Suprapubic skin (tissue), 4 donors: ENCODE results near the gene ARMC2. TPM values are rescaled to one million over a fixed set of nuclear protein-coding genes. Genes with fewer than 3 reads are reported as not detected.

Experiments used
- DNase-seq, 2 donors: peaks; one replicate each; pipeline ENCODE4 v3.0.0-alpha.2; 2019; ENCODE audit warnings: low spot score in 2 of 2
- H3K27ac ChIP-seq: fragments of 200-600 bp; sonication (generic); one replicate; pipeline ENCODE4 v1.5.1; 2019
- H3K27me3 ChIP-seq: fragments of 200-600 bp; sonication (generic); one replicate; pipeline ENCODE4 v1.5.1; 2019
- H3K36me3 ChIP-seq: fragments of 200-600 bp; sonication (generic); one replicate; pipeline ENCODE4 v1.5.1; 2019
- H3K4me1 ChIP-seq: fragments of 200-600 bp; sonication (generic); one replicate; pipeline ENCODE4 v1.5.1; 2019
- H3K4me3 ChIP-seq: fragments of 200-600 bp; sonication (generic); one replicate; pipeline ENCODE4 v1.5.1; 2019; ENCODE audit warnings: mild to moderate bottlenecking
- H3K9me3 ChIP-seq: fragments of 200-600 bp; sonication (generic); one replicate; pipeline ENCODE4 v1.5.1; 2019
- CTCF ChIP-seq, 2 donors: fragments of 200-600 bp in 1 of 2; fragments of 450-650 bp in 1 of 2; sonication (generic) in 1 of 2; IDR thresholded peaks; one replicate each; pipeline ENCODE4 v1.5.1; 2016 to 2019; ENCODE audit warnings: antibody characterized with exemption in 2 of 2, mild to moderate bottlenecking in 1 of 2, moderate library complexity in 1 of 2
- EP300 ChIP-seq: sonication (generic); formaldehyde crosslinking; IDR thresholded peaks from one replicate; pipeline ENCODE4 v1.6.1; 2017; ENCODE audit warnings: antibody characterized with exemption
- POLR2A ChIP-seq, 2 donors: fragments of 450-650 bp; IDR thresholded peaks; one replicate each; pipeline ENCODE4 v1.6.1; 2017; ENCODE audit warnings: antibody characterized with exemption in 2 of 2, mild to moderate bottlenecking in 2 of 2, moderate library complexity in 2 of 2
- POLR2AphosphoS5 ChIP-seq, 3 donors: sonication (generic); formaldehyde crosslinking; IDR thresholded peaks; one replicate each; pipeline ENCODE4 v1.6.1; 2017; ENCODE audit warnings: antibody characterized with exemption in 3 of 3
- WGBS: methylation state at CpG from one replicate; pipeline ENCODE4 v1.1.5; 2018; 5-methylcytosine and 5-hydroxymethylcytosine counted together
- total RNA-seq, 4 donors: library from RNA; depleted of rRNA; stranded (reverse); fragments of >200 nt; gene quantifications; one replicate each; pipeline ENCODE4 v1.1.0, GENCODE V29; 2016

Gene ARMC2
- total RNA-seq, 4 donors from 2014 or later = 1.9 to 9.5 (median 3.6) TPM

GRCh38 chr6:108836061-108836460, 12.2 kb upstream of the ARMC2 start:
- TF ChIP-seq EP300 (no peak), POLR2A (IDR thresholded peaks at IDR 0.05) (no peak), POLR2AphosphoS5 (IDR thresholded peaks at IDR 0.05) (no peak), CTCF (IDR thresholded peaks at IDR 0.05) (no peak)
- 79% methylated on average over 3 of the region's 3 CpGs for WGBS
- Histone ChIP-seq H3K4me3 (no peak overlapping the region), H3K27me3 (no peaks in the 10 kb centered on the region), H3K4me1 (peaks cover 5% of the 10 kb centered on the region), H3K9me3 (no peaks in the 10 kb centered on the region), H3K27ac (no peak overlapping the region), H3K36me3 (no peaks in the 10 kb centered on the region)
- DNase-seq = no peak

- 79% methylated on average over 4 of the region's 4 CpGs for whole genome bisulfite sequencing
Observed at GRCh38 chr6:108837236-108837971, 10.8 kb upstream of the ARMC2 start.

GRCh38 chr6:108838101-108838717, 10.0 kb upstream of the ARMC2 start:
- no peak for DNase-seq
- no peaks in the 10 kb centered on the region for H3K36me3 ChIP-seq
- TF ChIP-seq EP300 = no peak
- TF ChIP-seq POLR2AphosphoS5 (IDR thresholded peaks at IDR 0.05) = no peak
- no peak for TF ChIP-seq POLR2A (IDR thresholded peaks at IDR 0.05)
- TF ChIP-seq CTCF (IDR thresholded peaks at IDR 0.05) = no peak
- no peaks in the 10 kb centered on the region for H3K4me1 ChIP-seq
- H3K27ac ChIP-seq = no peak overlapping the region
- H3K4me3 ChIP-seq = no peak overlapping the region
- WGBS = 57% methylated on average over 24 of the region's 24 CpGs
- no peaks in the 10 kb centered on the region for H3K9me3 ChIP-seq
- no peaks in the 10 kb centered on the region for H3K27me3 ChIP-seq

More at GRCh38 chr6:108837236-108837971, 10.8 kb upstream of the ARMC2 start:
- no peak for TF ChIP-seq CTCF (IDR thresholded peaks at IDR 0.05)
- TF ChIP-seq EP300 = no peak
- no peak for TF ChIP-seq POLR2A (IDR thresholded peaks at IDR 0.05)
- TF ChIP-seq POLR2AphosphoS5 (IDR thresholded peaks at IDR 0.05) = no peak
- no peaks in the 10 kb centered on the region for H3K36me3 ChIP-seq
- DNase-seq = no peak
- no peaks in the 10 kb centered on the region for H3K4me1 ChIP-seq
- H3K9me3 ChIP-seq = no peaks in the 10 kb centered on the region
- H3K27ac ChIP-seq = no peak overlapping the region
- no peaks in the 10 kb centered on the region for H3K27me3 ChIP-seq
- no peak overlapping the region for H3K4me3 ChIP-seq

GRCh38 chr6:108839083-108839642, 9.1 kb upstream of the ARMC2 start:
- no peak overlapping the region for H3K27ac ChIP-seq
- no peak for TF ChIP-seq EP300
- TF ChIP-seq CTCF (IDR thresholded peaks at IDR 0.05) = no peak
- no peak for TF ChIP-seq POLR2AphosphoS5 (IDR thresholded peaks at IDR 0.05)
- H3K36me3 ChIP-seq = no peaks in the 10 kb centered on the region
- H3K27me3 ChIP-seq = no peaks in the 10 kb centered on the region
- no peaks in the 10 kb centered on the region for H3K4me1 ChIP-seq
- WGBS = 73% methylated on average over 9 of the region's 9 CpGs
- H3K9me3 ChIP-seq = no peaks in the 10 kb centered on the region
- DNase-seq = no peak
- no peak overlapping the region for H3K4me3 ChIP-seq

GRCh38 chr6:108840919-108841318, 7.3 kb upstream of the ARMC2 start:
- Histone ChIP-seq H3K27me3 (no peaks in the 10 kb centered on the region), H3K4me1 (no peaks in the 10 kb centered on the region), H3K27ac (no peak overlapping the region), H3K9me3 (no peaks in the 10 kb centered on the region), H3K4me3 (no peak overlapping the region), H3K36me3 (no peaks in the 10 kb centered on the region)
- WGBS = 84% methylated on average over 4 of the region's 4 CpGs
- TF ChIP-seq POLR2A (IDR thresholded peaks at IDR 0.05) (no peak), POLR2AphosphoS5 (IDR thresholded peaks at IDR 0.05) (no peak), CTCF (IDR thresholded peaks at IDR 0.05) (no peak), EP300 (no peak)
- DNase-seq = no peak
